DMS114 treated with DMSO at 0.1 percent for 48 hours (cell line): ENCODE measurements around the gene CXCL16.

ENCODE experiments used
- DNase-seq: peaks from one replicate; lab custom pipeline; 2025; ENCODE audit not compliant: unreplicated experiment; lab: John Stamatoyannopoulos, UW

CXCL16 gene

DNA sequence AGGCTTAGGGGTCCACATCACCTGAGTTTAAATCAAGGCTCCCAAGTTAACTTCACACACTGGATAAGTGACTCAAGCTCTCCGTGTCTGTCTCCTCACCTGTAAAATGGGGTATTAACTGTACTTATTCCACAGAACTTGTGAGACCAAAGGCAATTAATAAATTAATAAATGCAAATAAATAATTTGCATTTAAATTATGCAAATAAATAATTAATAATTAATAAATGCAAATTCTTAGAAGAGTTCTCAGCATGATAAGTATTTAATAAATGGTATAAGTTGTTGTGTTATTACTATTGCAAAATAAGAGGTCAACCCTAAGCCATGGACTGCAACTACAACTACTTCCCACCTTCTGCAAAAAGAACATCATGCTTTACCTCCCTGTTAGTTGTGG is 13.7 kb upstream of the CXCL16 start:
- DNase-seq, result no peak

DNA sequence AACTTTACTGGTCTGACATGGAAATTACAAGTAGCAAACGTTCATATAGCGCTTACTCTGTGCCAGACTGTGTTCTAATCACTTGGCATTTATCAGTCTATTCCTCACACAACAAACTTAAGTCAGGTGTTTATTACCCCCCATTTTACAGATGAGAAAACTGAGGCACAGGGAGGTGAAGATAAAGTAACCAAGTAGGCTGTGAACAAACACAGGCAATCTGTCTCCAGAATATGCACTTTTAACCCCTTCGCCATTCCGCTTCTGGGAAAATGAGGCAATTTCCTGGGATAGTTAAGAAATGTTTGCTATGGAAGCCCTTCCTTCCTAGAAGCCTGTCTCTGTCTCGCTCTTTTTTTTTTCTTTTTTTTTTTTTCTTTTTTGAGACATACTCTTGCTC is 12.2 kb upstream of the CXCL16 start:
- no peak for DNase-seq

DNA sequence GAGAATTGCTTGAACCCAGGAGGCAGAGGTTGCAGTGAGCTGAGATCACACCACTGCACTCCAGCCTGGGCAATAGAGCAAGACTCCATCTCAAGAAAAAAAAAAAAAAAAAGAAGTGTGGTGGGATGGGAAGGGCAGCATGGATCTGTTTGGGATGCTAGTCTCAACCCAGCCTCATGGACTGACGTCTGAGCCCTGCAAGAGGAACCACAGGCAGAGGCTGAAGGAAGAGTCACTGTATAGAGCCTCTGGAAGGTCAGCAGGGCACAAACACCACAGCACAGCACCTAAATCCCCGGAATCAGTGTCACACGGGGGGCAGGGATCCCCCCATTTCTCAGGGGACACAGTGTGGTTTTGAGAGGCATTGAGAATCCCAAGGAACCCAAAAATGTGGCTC is 10.9 kb upstream of the CXCL16 start:
- DNase-seq, result no peak

DNA sequence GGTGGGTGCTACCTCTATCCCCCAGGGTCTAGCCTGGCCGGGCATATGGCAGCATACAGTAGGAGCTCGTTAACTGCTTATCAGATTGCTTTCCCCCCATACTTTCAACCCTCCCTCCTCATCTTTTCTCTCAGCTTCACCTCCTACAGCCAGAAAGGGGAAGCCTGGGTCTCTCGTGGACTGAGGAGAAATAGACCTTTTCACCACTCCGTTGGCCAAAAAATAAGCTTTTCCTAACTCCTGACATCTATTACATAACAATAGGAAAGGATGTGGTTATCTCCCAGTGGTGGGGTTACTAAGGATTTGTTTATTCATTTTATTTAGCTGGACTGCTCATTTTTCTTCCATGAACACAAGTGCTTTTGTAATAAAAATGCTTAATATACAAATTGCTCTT is 9.0 kb upstream of the CXCL16 start:
- DNase-seq, result no peak

GRCh38 chr17:4747847-4748246 is 8.1 kb upstream of the CXCL16 start:
- DNase-seq, result no peak

DNA sequence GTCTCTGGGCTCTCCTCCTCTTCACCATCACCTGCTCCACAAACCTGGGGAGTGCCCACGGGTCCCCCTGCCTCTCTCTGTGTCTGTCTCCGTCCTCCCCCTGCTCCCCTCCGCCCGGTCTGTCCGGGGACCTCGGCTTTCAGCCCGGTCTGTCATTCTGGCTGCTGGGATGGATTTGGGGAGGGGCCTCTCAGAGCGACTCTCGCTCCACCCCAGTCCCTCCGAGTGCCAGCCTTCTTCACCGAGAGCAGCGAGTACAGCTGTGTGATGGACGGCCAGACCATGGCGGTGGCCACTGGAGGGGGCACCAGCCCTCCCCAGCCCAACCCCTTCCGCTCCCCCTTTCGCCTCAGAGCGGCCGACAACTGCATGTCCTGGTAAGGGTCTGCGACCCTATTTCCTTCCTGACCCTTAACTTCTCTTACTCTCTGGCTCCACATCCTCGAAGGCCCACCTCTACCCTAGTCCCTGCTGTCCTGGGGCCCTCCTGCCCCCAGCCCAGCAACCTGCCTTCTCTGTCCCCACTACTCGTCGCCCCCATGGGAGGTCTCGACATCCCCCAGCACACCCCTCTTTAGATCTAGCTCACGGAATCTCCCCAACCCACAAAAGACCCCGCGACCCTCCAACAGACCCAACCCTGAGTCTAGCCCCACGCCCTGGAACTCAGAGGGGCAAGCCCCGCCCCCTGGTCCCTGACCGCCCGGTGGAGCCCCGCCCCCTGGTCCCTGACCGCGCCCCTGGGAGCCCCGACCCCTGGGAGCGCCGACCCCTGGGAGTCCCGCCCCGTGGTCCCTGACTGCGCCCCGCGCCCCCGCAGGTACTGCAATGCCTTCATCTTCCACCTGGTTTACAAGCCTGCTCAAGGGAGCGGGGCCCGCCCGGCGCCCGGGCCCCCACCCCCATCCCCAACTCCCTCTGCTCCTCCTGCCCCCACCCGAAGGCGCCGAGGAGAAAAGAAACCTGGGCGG is 5.6 kb upstream of the CXCL16 start:
- no peak for DNase-seq

DNA sequence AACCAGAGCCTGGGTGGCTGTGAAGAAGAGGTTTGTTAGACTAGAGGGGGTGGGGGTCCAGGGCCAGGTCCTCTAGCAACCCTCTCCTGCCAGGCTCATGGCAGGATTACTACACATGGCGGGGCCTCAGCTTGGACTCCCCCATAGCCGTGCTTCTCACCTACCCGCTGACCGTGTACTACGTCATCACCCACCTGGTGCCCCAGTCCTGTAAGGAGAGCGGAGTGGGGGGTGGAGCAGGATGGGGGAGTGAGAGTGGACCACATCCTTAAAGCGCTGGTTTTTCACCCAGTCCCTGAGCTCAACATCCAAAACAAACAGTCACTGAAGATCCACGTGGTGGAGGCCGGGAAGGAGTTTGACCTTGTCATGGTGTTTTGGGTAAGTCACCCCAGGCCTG is 4.2 kb upstream of the CXCL16 start:
- no peak for DNase-seq

DNA sequence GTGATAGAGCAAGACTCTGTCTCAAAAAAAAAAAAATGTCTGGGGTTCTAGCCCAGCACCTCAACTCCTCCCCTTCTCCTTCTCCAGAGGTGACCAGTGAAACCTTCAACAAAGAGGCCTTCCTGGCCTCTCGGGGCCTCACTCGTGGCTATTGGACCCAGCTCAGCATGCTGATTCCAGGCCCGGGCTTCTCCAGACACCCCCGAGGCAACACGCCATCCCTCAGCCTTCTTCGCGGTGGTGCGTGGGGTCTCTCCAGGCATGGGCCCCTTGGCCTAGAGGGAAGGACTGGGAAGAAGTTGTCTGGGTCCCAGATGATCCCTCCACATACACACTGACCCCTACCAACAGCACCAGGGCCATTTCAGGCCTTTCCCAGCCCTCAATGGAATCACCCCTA is 3.5 kb upstream of the CXCL16 start:
- DNase-seq, result no peak

DNA sequence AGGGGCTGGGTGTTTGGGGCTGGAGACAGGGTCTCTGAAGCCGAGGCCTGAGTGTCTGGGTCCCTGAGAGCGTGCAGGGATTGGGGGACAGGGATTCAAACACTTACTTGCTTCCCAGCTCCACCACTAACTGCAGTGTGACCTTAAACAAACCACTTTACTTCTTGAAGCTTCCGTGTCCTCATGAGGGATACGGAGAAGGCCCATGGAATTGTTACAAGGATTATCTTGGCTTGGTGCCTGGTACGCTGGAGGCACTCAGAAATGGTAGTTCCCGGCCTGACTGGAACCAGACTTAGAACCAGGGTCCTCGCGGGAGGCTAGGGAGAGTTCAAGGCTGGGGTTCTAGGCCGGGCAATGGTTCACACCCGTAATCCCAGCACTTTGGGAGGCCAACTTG is 2.9 kb upstream of the CXCL16 start:
- no peak for DNase-seq

- no peak for DNase-seq
Observed at GRCh38 chr17:4742133-4742532, 2.4 kb upstream of the CXCL16 start.

DNA sequence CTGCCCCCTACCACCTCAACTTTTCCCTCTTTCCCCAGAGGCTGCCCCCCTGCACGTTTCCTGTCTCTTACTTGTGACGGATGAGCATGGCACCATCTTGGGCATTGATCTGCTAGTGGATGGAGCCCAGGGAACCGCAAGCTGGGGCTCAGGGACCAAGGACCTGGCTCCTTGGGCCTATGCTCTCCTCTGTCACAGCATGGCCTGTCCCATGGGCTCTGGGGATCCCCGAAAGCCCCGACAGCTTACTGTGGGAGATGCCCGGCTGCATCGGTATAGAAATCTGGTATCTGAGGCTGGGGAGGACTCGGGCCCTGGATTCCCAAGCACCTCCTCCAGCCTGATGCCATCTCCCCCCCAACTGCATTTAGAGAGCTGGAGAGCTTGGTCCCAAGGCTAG is 1.8 kb upstream of the CXCL16 start:
- no peak for DNase-seq

DNA sequence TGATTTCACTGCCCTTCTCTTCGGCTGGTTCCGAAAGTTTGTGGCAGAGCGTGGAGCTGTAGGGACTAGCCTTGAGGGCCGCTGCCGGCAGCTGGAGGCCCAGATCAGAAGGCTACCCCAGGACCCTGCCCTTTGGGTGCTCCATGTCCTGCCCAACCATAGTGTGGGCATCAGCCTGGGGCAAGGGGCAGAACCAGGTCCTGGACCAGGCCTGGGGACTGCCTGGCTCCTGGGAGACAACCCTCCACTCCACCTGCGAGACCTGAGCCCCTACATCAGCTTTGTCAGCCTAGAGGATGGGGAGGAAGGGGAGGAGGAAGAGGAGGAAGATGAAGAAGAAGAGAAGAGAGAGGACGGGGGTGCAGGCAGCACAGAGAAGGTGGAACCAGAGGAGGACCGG is 856 bp upstream of the CXCL16 start:
- no peak for DNase-seq

DNA sequence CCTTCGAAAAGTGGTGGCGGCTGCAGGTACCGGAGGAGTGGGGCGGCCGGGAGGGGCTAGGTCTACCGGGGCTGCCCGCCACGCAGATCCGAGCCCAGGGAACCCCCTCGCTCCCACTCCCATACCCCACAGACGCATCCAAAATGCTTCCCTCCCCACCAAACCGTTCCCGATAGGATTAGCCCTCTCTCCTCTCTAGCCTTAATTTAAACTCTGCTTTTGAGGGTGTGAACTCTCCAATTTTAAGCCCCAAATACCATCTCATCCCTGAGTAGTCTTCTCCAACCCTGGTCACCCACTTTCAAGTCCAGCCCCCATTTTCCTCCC is 260 bp upstream of the CXCL16 start:
- no peak for DNase-seq

GRCh38 chr17:4738136-4739121 is 1.3 kb downstream of the CXCL16 start:
- no peak for DNase-seq

GRCh38 chr17:4735876-4736651 is 3.7 kb downstream of the CXCL16 start:
- no peak for DNase-seq

GRCh38 chr17:4734857-4735475 is 4.8 kb downstream of the CXCL16 start:
- DNase-seq, result no peak

DNA sequence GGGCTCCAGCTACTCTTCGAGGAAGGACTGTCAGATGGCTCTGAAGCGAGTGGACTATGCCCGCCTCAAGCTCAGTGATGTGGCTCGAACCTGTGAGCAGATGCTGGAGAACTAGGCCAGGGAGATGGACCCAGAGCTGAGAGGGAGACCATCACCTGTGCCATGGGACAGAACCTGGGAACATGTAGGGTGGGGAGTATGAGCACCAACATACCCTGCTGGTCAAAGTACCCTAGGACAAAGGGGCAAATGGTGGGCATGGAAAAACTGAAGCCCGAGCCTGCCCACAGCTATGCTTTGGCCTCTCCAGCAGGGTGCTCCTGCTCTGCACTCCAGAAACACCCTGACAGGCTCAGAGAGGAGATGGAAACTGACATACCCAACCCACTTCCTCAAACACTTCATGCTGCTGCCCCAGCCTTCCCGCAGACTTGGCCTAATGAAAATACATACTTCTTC is 6.6 kb downstream of the CXCL16 start:
- no peak for DNase-seq

- DNase-seq, result no peak
Observed at GRCh38 chr17:4728124-4728523, 11.6 kb downstream of the CXCL16 start.

GRCh38 chr17:4725646-4726310 is 13.9 kb downstream of the CXCL16 start:
- DNase-seq, result no peak

DNA sequence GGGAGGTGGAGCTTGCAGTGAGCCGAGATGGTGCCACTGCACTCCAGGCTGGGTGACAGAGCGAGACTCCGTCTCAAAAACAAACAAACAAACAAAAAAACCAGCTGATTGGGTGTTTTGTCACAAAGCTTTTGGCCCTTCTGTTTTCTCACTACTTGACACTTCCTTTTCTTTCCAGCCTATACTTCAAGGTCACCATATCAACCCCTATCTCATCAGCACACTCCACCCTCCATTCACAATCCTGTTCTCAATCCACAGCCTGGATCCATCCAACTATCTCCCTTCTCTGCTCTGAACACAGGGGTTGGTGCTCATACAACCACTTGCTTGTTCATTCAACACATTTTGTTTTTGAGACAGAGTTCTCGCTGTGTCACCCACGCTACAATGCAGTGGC is 15.1 kb downstream of the CXCL16 start:
- DNase-seq, result no peak
